Measurements from ENCODE around the gene FADD.

GRCh38 chr11:70189622-70190021 is 13.5 kb upstream of the FADD start:
- TF ChIP-seq POLR2A (IDR thresholded peaks at IDR 0.05; ENCODE audit: low read depth, low read length) (no peak), POLR2AphosphoS5 (IDR thresholded peaks at IDR 0.05; ENCODE audit: low read depth, low read length) (no peak), PAX5 (IDR thresholded peaks at IDR 0.05; ENCODE audit: insufficient read depth, low read length, severe bottlenecking) (no peak), TAF1 (IDR thresholded peaks at IDR 0.05; ENCODE audit: low read depth, low read length) (no peak)

Data from GM12891 (cell line).